PC-9 (cell line): ENCODE results near the gene ALDOC. TPM values are rescaled to one million over a fixed set of nuclear protein-coding genes. Genes with fewer than 3 reads are reported as not detected.

Source experiments
- BruUV-seq: library from RNA; stranded (reverse); fragments of 400-500 nt; replicated peaks from 2 replicates; lab custom pipeline; 2021; lab: Mats Ljungman, UMichigan
- CTCF ChIA-PET: fragments of 300-600 bp; sonication (Branson Sonifier 250); formaldehyde crosslinking; loops from one replicate; lab custom pipeline; 2022; ENCODE audit warnings: antibody characterized with exemption; lab: Charles Lee
- POLR2A ChIA-PET: fragments of 300-600 bp; sonication (Branson Sonifier 250); formaldehyde crosslinking; loops from one replicate; lab custom pipeline; 2022; ENCODE audit warnings: antibody characterized with exemption; ENCODE audit not compliant: unreplicated experiment; lab: Charles Lee
- DNase-seq, 2 experiments: peaks; one replicate each; pipeline versions ENCODE4 v3.0.0 to v3.0.0-alpha.2; 2015 to 2022; ENCODE audit warnings: mixed read lengths in 1 of 2
- H2AFZ ChIP-seq: fragments of 200-600 bp; sonication (generic); 2 replicates; pipeline ENCODE4 v1.8.1; 2017; ENCODE audit warnings: antibody characterized with exemption
- H3F3A ChIP-seq: fragments of 200-600 bp; sonication (generic); 2 replicates; pipeline ENCODE4 v1.8.1; 2017; ENCODE audit warnings: antibody characterized with exemption, mild to moderate bottlenecking, low read depth; ENCODE audit not compliant: insufficient read depth
- H3K27ac ChIP-seq: fragments of 200-600 bp; sonication (generic); 2 replicates; pipeline ENCODE4 v1.6.1; 2016; ENCODE audit warnings: mixed run types
- H3K27me3 ChIP-seq: fragments of 200-600 bp; sonication (generic); 2 replicates; pipeline ENCODE4 v1.6.1; 2016; ENCODE audit warnings: low read depth, mixed run types; ENCODE audit not compliant: insufficient read depth
- H3K36me3 ChIP-seq: fragments of 200-600 bp; sonication (generic); 2 replicates; pipeline ENCODE4 v1.6.1; 2016; ENCODE audit warnings: low read depth, mixed run types
- H3K4me1 ChIP-seq: fragments of 200-600 bp; sonication (generic); replicated peaks from 2 replicates; pipeline ENCODE4 v1.6.1; 2016; ENCODE audit warnings: mixed run types; ENCODE audit not compliant: insufficient read depth
- H3K4me2 ChIP-seq: fragments of 200-600 bp; sonication (generic); 2 replicates; pipeline ENCODE4 v1.6.1; 2017; ENCODE audit warnings: mixed run types
- H3K4me3 ChIP-seq: fragments of 200-600 bp; sonication (generic); 2 replicates; pipeline ENCODE4 v1.6.1; 2016; ENCODE audit warnings: mixed run types
- H3K79me2 ChIP-seq: fragments of 200-600 bp; sonication (generic); 2 replicates; pipeline ENCODE4 v1.6.1; 2017; ENCODE audit warnings: low read depth, mixed run types
- H3K9me2 ChIP-seq: fragments of 200-600 bp; sonication (generic); 2 replicates; pipeline ENCODE4 v1.8.1; 2017; ENCODE audit warnings: mild to moderate bottlenecking; ENCODE audit not compliant: insufficient read depth
- H3K9me3 ChIP-seq: fragments of 200-600 bp; sonication (generic); 2 replicates; pipeline ENCODE4 v1.8.1; 2016; ENCODE audit warnings: low read depth; ENCODE audit not compliant: insufficient read depth
- H4K20me1 ChIP-seq: fragments of 200-600 bp; sonication (generic); 2 replicates; pipeline ENCODE4 v1.8.1; 2017; ENCODE audit not compliant: insufficient read depth
- CTCF ChIP-seq: fragments of 200-600 bp; sonication (generic); conservative IDR thresholded peaks from 2 replicates; pipeline ENCODE4 v1.6.1; 2017; ENCODE audit warnings: mixed run types, antibody characterized with exemption, mild to moderate bottlenecking, moderate library complexity
- EZH2 ChIP-seq: fragments of 200-600 bp; sonication (generic); IDR thresholded peaks from 2 replicates; pipeline ENCODE4 v1.8.0; 2017; ENCODE audit warnings: antibody characterized with exemption, low read depth
- intact Hi-C: fragments of 100-400 bp; cut with micrococcal nuclease; formaldehyde crosslinking; loops from one replicate; pipeline ENCODE4 v1.10.0; 2022; ENCODE audit not compliant: unreplicated experiment
- total RNA-seq: library from RNA; stranded (reverse); gene quantifications from 2 replicates; pipeline ENCODE4 v1.2.3, GENCODE V29; 2021

ALDOC gene
- total RNA-seq, 1 experiment from 2014 or later, result 21.6 TPM

- Histone ChIP-seq H3K79me2 (peaks cover 11% of the 10 kb centered on the region), H2AFZ (no peak overlapping the region), H3K9me2 (no peaks in the 10 kb centered on the region), H3K4me1 (peaks cover 21% of the 10 kb centered on the region), H4K20me1 (no peaks in the 10 kb centered on the region), H3K36me3 (0 out of 2 replicates have a peak, but pooled peaks cover 4% of the 10 kb centered on the region), H3K27me3 (no peaks in the 10 kb centered on the region), H3K4me2 (no peak overlapping the region), H3K9me3 (no peaks in the 10 kb centered on the region), H3F3A (peaks cover 15% of the 10 kb centered on the region; the same call in 1 of the 2 replicates), H3K4me3 (no peak overlapping the region), H3K27ac (no peak overlapping the region)
- ChIA-PET CTCF (no interaction called here), POLR2A (no interaction called here)
- intact Hi-C loops, result no loop called here
- TF ChIP-seq CTCF, result no peak
- TF ChIP-seq EZH2, result no peak
- no TSS peak for BruUV-seq
- no peak for DNase-seq
Measured at GRCh38 chr17:28573521-28573920, 3.2 kb downstream of the ALDOC start.

GRCh38 chr17:28573040-28573380 lies 3.7 kb downstream of the ALDOC start:
- peaks cover 21% of the 10 kb centered on the region for H3K4me1 ChIP-seq
- no peak overlapping the region for H2AFZ ChIP-seq
- H3F3A ChIP-seq, result peaks cover 15% of the 10 kb centered on the region; the same call in 1 of the 2 replicates
- BruUV-seq, result no TSS peak
- ChIA-PET POLR2A (no interaction called here), CTCF (no interaction called here)
- H3K4me2 ChIP-seq, result no peak overlapping the region
- H3K9me3 ChIP-seq, result no peaks in the 10 kb centered on the region
- TF ChIP-seq EZH2 (no peak), CTCF (no peak)
- no peaks in the 10 kb centered on the region for H3K9me2 ChIP-seq
- DNase-seq, result no peak
- 0 out of 2 replicates have a peak, but pooled peaks cover under 1% of the 10 kb centered on the region for H3K36me3 ChIP-seq
- no peak overlapping the region for H3K27ac ChIP-seq
- H3K27me3 ChIP-seq, result no peaks in the 10 kb centered on the region
- no peaks in the 10 kb centered on the region for H4K20me1 ChIP-seq
- H3K79me2 ChIP-seq, result peaks cover 11% of the 10 kb centered on the region
- no peak overlapping the region for H3K4me3 ChIP-seq
- intact Hi-C loops, result no loop called here

- POLR2A ChIA-PET, result no interaction called here
- Histone ChIP-seq H3K4me3 (peak overlapping the region; percentile 81; the same call in 1 of the 2 replicates), H3K79me2 (peaks cover 11% of the 10 kb centered on the region), H3K4me2 (peak overlapping the region; percentile 88), H3K9me2 (no peaks in the 10 kb centered on the region), H4K20me1 (no peaks in the 10 kb centered on the region), H3K4me1 (peaks cover 21% of the 10 kb centered on the region), H3K36me3 (no peaks in the 10 kb centered on the region), H3K9me3 (no peaks in the 10 kb centered on the region), H3K27ac (no peak overlapping the region), H2AFZ (peak overlapping the region; percentile 95), H3F3A (peaks cover 9% of the 10 kb centered on the region; the same call in 1 of the 2 replicates), H3K27me3 (no peaks in the 10 kb centered on the region)
- DNase-seq, result no peak
- CTCF ChIA-PET, result no interaction called here
- intact Hi-C loops, result no loop called here
- no TSS peak for BruUV-seq
- no peak for TF ChIP-seq CTCF
- TF ChIP-seq EZH2, result no peak
Measured at GRCh38 chr17:28572259-28573039, 4.2 kb downstream of the ALDOC start.
